HG03103 (cell line): Measurements from ENCODE around the gene LRRC74B.
"Not testable (repeated sequence)": the region's sequence is repeated elsewhere in the genome, so short reads cannot be mapped to it uniquely, and the experiment has no call there.

ENCODE experiments used
- ATAC-seq: cut with Tn5 transposase; IDR thresholded peaks from one replicate; pipeline ENCODE4 v1.9.1; 2021; ENCODE audit warnings: low read depth; ENCODE audit not compliant: unreplicated experiment

Gene LRRC74B

DNA sequence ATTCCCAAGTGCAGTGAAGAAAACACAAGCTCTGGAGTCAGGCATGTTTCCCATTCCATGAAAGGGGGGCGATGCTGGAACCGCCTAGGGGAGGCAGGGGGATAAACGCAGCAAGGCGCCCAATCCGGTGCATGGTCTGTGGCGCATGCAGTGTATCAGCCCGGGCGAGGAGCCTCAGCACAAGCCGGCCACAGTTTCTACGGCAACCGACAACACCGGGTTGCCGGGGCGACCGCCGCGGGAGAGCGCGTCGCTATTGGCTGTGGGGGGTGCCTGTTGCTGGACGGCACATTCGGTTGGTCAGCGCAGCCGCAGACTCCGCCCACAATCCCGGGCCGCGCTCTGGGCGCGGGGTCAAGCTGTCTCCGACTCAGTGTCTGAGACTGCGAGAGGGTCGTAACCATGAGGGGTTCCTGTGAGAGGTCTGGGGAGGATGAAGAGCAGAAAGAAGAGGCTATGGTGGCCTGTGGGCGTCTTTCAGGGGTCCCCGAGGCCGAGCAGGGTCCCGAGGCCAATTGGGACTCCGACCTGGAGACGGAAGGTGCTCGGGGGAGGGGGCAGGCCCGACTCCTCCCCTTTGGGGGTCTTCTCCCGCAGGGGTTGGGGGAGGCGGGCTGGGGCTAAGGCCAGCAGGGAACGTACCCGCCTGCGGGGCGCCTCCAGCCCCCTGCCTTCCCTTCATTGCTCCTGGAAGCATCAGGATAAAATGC lies at the start of gene LRRC74B:
Gene LRRC74B, plus strand, starts transcription at position 362 of the 710 bp plus-strand sequence. Its CDS starts 41 bp downstream, at position 403.
- ATAC-seq = peak; percentile 71

- ATAC-seq = no peak
These were observed 49.7 kb upstream of the LRRC74B start for GRCh38 chr22:20996031-20996410.

- ATAC-seq = no peak
These were observed 48.9 kb upstream of the LRRC74B start for GRCh38 chr22:20996598-20997535.

DNA sequence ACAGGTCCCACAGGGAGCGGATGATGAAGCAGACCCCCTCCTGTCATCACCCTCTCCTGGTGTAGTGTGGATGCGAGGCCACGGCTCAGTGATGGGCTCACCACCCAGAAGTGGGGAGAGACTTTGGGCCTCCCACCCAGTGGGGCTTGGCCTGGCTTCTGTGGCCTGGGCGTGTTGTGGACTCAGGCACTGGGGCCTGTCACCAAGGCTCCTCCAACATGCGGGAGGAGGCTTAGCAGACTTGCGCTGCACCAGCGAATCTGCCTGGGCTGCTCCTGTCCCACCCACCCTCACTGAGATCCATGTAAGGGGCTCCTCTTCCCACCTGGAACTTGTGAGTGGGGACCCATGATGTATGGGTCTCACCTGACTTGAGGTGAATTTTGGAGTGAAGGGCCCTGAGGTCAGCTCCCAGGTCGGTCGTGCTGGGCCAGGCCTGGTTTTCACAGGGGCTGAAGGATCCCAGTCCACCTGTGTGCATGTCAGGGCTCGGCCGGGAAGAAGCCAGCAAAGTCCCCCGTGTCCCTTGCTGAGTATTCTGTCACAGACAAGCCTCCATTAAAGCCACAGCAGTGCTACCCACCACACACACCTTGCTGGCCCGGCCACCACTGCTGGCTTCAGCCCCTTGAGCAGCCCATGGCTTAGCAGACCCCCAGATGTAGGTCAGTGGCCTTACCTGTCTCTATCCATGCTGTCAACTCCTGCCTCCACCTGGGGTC lies 48.0 kb upstream of the LRRC74B start:
- no peak for ATAC-seq

- ATAC-seq = no peak
These were observed 47.1 kb upstream of the LRRC74B start for GRCh38 chr22:20998411-20999336.

DNA sequence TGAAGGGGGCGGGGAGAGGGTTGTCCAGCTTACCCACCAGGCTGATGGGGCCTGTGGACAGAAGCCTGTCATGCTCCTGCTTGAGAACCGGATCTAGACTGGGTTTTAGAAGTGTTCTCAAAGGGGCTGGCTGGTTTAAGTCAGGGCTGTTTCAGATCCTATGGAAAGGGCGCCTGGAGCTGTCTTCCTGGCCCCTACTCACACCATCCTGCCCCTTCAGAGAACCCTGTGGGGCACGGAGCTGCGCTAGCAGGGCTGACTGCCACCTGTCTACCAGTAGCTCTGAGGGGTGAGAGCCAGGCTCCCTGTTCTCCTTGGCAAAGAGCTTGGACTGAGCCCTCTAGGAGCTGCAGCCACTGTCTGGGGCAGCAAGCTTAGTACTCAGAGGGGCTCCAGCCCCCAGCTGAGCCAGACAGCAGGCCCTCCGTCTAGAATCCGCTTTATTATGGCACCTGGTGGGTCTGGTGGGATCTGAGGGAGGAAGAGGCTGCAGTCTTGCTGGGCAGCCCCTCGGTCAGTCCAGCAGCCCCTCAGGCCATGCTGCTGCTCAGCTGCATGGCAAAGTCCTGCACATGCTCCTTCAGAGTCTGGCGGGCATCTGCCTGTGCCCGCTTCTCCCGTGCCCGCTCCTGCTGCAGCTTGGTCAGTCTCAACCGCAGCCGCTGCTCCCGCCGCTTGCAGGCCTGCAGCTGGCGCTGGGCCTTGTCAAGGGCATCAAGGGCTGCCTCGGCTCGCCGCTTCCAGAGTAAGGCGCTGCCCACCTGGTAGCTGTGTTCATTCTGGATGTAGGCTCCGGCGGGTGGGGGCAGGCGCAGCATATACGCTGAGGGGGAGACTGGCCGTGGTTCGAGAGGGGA lies 46.2 kb upstream of the LRRC74B start:
- ATAC-seq = no peak

DNA sequence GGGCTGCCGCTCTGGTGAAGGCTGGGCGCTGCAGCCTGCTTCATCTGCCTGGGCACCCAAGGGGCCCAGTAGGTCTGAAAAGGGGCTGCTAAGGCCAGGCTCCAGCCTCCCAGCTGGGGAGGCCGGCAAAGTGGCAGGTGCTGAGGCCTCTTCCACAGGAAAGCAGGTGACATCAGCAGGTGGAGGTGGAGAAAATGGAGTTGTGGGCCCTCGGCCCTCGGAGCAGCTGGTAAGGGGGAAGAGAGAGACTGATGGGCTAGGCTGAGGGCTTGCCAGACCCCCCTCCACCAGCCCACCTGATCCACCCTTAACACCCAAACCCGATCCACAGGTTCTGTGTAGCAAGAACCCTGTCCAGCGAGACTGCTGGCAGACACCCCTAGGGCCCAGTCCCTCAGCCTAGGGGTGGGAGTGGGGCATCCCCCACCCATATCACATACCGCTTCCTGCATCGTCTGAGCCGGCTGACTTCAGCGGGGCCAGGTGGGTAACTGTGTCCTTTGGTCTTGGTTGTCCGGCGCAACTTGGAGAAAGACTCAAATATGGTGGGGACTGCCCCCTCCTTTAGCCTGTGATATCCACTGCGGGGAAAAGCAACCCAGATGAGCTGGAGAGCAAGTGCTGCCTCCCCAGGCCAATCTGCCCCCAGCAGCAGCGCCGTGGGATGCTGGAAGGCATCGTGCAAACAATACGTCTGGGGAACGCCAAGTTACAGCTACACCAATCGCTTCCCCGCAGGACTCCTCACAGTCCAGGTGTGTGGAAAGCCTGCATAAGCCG lies 45.3 kb upstream of the LRRC74B start:
- ATAC-seq = no peak

DNA sequence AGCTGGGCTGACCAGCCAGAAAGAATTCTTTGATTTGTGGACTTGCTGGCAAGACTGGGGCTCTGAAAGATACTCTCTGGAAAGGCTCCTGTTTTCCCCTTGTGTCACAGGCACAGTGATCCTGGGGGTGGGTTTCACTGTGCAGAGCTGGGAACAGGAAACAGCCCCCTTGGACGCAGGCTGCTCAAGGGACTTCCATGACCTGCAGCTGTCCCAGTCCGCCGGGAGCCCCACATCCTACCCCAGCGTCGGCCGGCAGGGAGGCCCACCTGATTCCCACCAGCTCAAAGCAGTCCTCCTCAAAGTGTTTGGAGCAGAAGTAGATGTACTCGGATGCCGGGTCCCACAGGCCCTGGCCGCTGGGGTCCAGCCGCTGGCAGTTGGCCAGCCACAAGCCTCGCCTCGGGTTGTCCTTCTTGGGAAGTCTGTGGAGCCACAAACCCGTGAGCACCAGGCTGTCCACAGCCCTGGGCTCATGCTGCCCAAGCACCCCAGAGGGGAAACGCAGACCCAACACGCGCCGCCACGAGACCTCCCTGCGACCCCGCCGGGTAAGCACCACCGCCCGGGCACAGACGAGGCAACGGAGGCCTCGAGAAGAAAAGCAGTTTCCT lies 44.7 kb upstream of the LRRC74B start:
- no peak for ATAC-seq

DNA sequence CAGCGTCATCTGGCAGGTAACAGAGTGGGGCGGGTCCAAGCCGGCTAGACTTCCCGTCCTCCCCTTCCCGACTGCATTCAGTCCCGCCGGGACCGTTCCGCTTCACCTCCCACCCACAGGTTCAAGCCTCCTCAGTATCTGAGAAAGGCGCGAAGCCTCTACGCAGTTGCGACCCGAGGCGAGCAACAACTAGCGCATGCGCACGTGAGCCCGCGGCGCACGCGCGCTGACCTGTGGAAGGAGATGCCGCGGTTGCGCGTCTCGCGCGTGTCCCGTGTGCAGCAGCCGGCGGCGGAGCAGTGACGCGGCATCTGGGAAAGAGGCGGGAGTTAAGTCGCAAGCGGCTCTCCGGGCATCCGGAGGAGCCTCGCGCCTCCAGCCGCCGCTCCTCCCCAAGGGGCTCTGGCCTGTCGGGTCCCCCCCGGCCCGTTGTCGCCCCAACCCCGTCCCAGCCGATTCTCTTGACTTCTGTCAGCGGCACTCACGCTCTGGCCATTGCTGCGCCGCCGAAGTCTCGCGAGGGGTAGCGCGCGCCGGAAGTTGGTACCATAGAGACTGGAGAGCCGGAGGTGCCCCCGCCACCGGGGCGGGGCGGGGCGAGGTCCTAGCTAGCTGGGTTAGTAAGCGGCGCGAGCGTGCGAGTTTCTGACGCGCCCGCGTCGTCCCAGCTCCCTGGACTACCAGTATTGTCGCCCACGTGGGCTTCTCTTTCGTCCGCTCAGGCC lies 44.0 kb upstream of the LRRC74B start, which contains the start of gene THAP7:
Gene THAP7, minus strand, starts transcription at position 518 of the 725 bp plus-strand sequence. Its CDS starts 207 bp downstream, at position 311.
- peak; percentile 88 for ATAC-seq

DNA sequence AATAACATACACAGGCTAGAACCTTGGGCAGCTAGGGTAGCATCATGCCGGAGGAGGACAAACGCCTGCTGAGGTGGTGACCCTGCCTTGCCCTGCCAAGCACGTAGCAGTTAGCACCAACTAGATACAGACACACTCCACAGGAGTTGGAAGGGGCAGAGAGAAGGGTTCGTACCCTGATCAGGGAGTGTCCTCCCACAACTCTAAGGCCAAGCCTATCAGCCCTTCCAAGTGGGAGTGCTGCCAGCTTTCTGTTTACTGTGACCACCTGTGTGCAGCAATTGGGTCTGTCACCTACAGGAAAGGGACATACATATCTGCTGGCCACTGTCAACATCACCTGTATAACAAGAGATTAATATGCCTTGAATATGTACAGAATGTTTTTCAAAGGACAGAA lies 42.0 kb upstream of the LRRC74B start:
- ATAC-seq = no peak

DNA sequence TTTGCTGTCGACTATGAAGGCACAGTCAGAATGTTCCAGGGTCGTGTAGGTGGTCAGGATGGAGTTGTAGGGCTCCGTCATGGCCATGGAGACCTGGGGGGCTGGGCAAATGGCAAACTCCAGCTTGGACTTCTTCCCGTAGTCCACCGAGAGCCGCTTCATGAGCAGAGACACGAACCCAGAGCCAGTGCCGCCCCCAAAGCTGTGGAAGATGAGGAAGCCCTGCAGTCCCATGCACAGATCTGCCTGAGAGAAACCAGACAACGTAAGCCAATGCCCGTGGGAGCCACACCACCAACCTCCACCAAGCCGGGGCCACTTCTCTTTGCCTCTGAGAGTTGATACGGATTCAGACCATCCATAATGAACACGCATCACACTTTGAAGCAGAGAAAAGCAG lies 36.5 kb upstream of the LRRC74B start:
- ATAC-seq = not testable (repeated sequence)

DNA sequence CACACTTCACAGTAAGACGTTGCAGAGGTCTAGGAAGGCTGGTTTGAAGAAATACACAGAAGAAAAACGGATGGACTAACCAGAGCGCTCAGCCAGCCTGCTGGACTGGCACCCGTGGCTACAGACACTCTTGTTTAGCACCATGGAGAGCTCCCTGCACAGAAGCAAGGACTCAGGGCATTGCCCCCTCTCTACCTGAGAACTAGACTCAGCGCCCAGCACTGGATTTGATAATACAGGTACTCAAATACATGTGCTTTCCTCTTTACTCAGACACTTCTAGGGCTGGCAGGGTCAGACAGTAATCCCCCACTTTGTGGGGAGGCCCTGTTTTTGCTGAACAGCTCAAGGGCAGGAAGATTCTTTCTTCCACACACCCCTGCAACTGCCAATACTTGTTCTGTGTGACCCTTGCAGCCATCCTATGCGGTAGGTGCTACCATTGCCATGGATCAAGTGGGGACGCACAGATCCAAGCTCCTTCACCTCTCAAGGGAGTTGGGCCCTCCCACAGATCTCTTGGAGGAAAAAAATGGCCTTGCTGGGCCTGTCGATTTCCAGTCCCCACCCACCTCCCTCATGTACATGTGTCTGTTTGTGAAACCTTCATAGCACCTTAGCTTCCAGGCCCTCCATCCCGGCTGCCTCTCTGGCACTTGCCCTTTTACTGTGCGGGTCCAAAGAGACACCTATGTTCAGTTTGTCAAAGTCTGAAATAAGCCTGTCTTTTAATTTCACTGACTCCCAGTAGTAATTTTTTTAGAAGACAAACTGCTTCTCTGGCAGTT lies 35.9 kb upstream of the LRRC74B start:
- no peak for ATAC-seq

- no peak for ATAC-seq
These were observed 35.2 kb upstream of the LRRC74B start for GRCh38 chr22:21010426-21011113.

GRCh38 chr22:21012446-21013407 lies 33.0 kb upstream of the LRRC74B start:
- ATAC-seq = no peak
